Body of pancreas (tissue), 4 donors: Measurements from ENCODE around the gene CCDC34. TPM values are rescaled to one million over a fixed set of nuclear protein-coding genes. Genes with fewer than 3 reads are reported as not detected.

Source experiments
- ATAC-seq: fragments of 150-250 bp; one replicate; pipeline ENCODE4 v1.9.1; 2016
- DNase-seq, 4 donors: peaks; one replicate each; pipeline ENCODE4 v3.0.0-alpha.2; 2019
- H3K27ac ChIP-seq, 4 donors: fragments of 200-600 bp; sonication (generic); 1 replicate in 3 of 4; 2 replicates in 1 of 4; pipeline versions ENCODE4 v1.5.1 to v1.6.1; 2016 to 2019; ENCODE audit warnings: mild to moderate bottlenecking in 1 of 4, mixed read lengths in 1 of 4, moderate library complexity in 1 of 4
- H3K27me3 ChIP-seq, 2 donors: fragments of 200-600 bp; sonication (generic); one replicate each; pipeline ENCODE4 v1.6.0; 2016; ENCODE audit warnings: mild to moderate bottlenecking in 1 of 2
- H3K36me3 ChIP-seq, 2 donors: fragments of 200-600 bp; sonication (generic); replicated peaks in 1 of 2; 2 replicates each; pipeline ENCODE4 v1.5.1; 2016; ENCODE audit warnings: low read depth in 2 of 2; ENCODE audit not compliant: insufficient read depth in 1 of 2
- H3K4me1 ChIP-seq: fragments of 200-600 bp; sonication (generic); one replicate; pipeline ENCODE4 v1.6.0; 2016
- H3K4me3 ChIP-seq, 2 donors: fragments of 200-600 bp; sonication (generic); 1 replicate in 1 of 2; 2 replicates in 1 of 2; pipeline ENCODE4 v1.5.1; 2016 to 2019
- H3K9me3 ChIP-seq, 3 donors: fragments of 200-600 bp; sonication (generic); 1 replicate in 2 of 3; 2 replicates in 1 of 3; pipeline ENCODE4 v1.5.1; 2016
- POLR2A ChIP-seq, 3 donors: fragments of 450-650 bp; IDR thresholded peaks; one replicate each; pipeline ENCODE4 v1.6.1; 2016; ENCODE audit warnings: antibody characterized with exemption in 3 of 3, mild to moderate bottlenecking in 2 of 3
- WGBS, 2 donors: methylation state at CpG; one replicate each; pipeline ENCODE4 v1.1.5; 2017; 5-methylcytosine and 5-hydroxymethylcytosine counted together
- intact Hi-C: fragments of 100-400 bp; cut with DNase I; formaldehyde crosslinking; loops from one replicate; pipeline ENCODE4 v1.15.1; 2023
- total RNA-seq, 2 donors: library from RNA; depleted of rRNA; stranded (reverse); fragments of >200 nt; gene quantifications; one replicate each; pipeline ENCODE4 v1.1.0, GENCODE V29; 2016
- TF ChIP-seq, protein P1 (sequence below), 7 experiments: fragments of 450-650 bp in 4 of 7; fragments of 200-600 bp in 3 of 7; sonication (generic) in 3 of 7; IDR thresholded peaks; one replicate each; pipeline ENCODE4 v1.5.1; 2016 to 2019; ENCODE audit warnings: antibody characterized with exemption in 7 of 7

Gene CCDC34
- total RNA-seq, 2 donors from 2014 or later, result 3.6 to 5.9 TPM

DNA sequence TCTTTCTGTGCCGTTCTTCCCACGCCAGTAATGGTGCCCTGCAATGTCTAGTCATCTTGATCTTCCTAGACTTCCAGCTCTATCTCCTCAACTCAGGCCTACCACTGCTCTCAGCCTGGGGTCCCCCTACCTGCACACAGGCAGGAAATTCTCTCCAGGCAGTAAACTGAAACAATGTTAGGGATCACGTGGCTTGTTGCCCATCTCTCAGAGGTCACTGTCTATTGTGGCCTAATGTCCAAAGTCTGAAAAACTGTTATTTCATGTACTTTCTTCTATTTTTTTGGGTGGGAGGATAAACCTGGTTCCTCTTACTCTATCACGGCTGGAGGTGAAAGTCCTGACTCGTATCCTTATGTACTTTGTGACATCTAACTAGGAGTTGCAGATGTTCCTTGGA is 59.1 kb downstream of the CCDC34 start:
- ATAC-seq, result no peak
- no peak overlapping the region for H3K27ac ChIP-seq
- no peak for DNase-seq
- H3K36me3 ChIP-seq, result no peaks in the 10 kb centered on the region
- 73 to 92% methylated on average over 5 of the region's 5 CpGs for WGBS, 2 donors
- H3K27me3 ChIP-seq, result no peaks in the 10 kb centered on the region
- no peak overlapping the region for H3K4me3 ChIP-seq
- TF ChIP-seq POLR2A (IDR thresholded peaks at IDR 0.05), result no peak
- TF ChIP-seq, protein P1, sequence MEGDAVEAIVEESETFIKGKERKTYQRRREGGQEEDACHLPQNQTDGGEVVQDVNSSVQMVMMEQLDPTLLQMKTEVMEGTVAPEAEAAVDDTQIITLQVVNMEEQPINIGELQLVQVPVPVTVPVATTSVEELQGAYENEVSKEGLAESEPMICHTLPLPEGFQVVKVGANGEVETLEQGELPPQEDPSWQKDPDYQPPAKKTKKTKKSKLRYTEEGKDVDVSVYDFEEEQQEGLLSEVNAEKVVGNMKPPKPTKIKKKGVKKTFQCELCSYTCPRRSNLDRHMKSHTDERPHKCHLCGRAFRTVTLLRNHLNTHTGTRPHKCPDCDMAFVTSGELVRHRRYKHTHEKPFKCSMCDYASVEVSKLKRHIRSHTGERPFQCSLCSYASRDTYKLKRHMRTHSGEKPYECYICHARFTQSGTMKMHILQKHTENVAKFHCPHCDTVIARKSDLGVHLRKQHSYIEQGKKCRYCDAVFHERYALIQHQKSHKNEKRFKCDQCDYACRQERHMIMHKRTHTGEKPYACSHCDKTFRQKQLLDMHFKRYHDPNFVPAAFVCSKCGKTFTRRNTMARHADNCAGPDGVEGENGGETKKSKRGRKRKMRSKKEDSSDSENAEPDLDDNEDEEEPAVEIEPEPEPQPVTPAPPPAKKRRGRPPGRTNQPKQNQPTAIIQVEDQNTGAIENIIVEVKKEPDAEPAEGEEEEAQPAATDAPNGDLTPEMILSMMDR (IDR thresholded peaks at IDR 0.05), result no peak
- intact Hi-C loops, result no loop called here
- H3K9me3 ChIP-seq, result no peaks in the 10 kb centered on the region
- no peaks in the 10 kb centered on the region for H3K4me1 ChIP-seq

DNA sequence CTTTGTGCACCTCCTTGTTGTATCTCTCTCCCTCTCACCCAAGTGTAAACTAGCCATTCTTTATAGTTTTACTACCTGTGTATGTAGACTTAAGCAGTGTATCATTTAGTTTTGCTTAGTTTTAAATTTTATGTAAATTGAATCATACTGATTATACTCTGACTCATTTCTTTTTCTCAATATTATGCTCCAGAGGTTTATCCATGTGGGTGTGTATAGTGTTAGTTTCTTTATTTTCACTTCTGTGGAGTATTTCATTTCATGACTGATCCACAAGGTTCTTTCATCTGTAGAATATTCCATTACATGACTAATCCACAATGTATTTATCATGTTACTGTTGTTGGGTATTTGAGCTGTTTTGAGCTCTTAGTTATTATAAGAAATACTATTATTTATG is 62.0 kb downstream of the CCDC34 start:
- no peaks in the 10 kb centered on the region for H3K9me3 ChIP-seq
- no peaks in the 10 kb centered on the region for H3K27me3 ChIP-seq
- ATAC-seq (no peak), DNase-seq (no peak)
- H3K4me3 ChIP-seq, result no peak overlapping the region
- H3K4me1 ChIP-seq, result peaks cover 6% of the 10 kb centered on the region
- intact Hi-C loops, result no loop called here
- no peak for TF ChIP-seq POLR2A (IDR thresholded peaks at IDR 0.05)
- TF ChIP-seq, protein P1 (IDR thresholded peaks at IDR 0.05), result no peak
- no peak overlapping the region for H3K27ac ChIP-seq
- no peaks in the 10 kb centered on the region for H3K36me3 ChIP-seq

DNA sequence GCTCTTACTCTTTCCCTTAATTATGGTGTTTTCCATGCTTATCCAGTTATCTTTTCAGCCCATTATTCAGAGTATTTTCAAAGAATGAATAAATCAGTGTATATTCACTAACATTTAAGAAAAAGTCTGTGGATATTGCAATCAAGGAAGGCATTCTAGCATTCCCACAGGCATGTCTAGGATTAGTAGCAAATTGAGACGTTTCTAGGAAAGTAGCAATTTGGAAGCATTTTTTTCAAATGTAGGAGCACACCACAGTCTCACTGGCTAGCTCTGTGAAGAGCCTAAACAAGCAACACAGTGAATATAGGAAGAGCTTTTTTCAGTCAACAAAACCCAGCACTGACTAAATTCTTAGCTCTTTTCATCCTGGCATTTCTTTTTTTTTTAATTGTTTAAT is 65.4 kb downstream of the CCDC34 start:
- no peak for DNase-seq
- 43 to 47% methylated on average over 1 of the region's 1 CpG for WGBS, 2 donors
- no peaks in the 10 kb centered on the region for H3K27me3 ChIP-seq
- H3K9me3 ChIP-seq, result no peaks in the 10 kb centered on the region
- TF ChIP-seq, protein P1 (IDR thresholded peaks at IDR 0.05), result no peak
- no peak for TF ChIP-seq POLR2A (IDR thresholded peaks at IDR 0.05)
- intact Hi-C loops, result loop anchor here (5.0 kb wide), 1 partner anchor 110 kb away; no protein-coding TSS in a partner anchor
- H3K27ac ChIP-seq, result no peak overlapping the region
- H3K4me3 ChIP-seq, result no peak overlapping the region
- no peak for ATAC-seq
- peaks cover 10% of the 10 kb centered on the region for H3K4me1 ChIP-seq
- H3K36me3 ChIP-seq, result no peaks in the 10 kb centered on the region

DNA sequence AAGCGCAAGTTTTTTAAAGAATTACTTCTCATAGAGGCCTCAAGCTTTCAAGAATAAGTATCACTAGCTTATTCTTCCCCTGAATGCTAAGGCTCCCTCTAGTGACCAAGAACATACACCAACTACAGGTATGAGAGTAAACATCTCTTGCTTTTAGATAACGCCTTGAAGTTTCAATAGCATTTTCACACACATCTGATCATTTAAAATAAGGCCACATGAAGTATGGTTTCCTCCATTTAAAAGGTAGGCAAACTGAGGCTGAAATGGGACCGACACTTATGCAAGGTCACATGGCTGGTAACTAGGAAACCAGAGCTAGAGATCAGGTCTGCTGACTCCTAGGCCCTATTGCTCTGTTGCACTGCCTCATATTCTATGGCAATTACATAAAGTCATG is 66.5 kb downstream of the CCDC34 start:
- no peak for TF ChIP-seq POLR2A (IDR thresholded peaks at IDR 0.05)
- TF ChIP-seq, protein P1 (IDR thresholded peaks at IDR 0.05), result peak; percentile 48 to 85 (median 74)
- Histone ChIP-seq H3K27me3 (no peaks in the 10 kb centered on the region), H3K9me3 (no peaks in the 10 kb centered on the region), H3K27ac (peak overlapping the region in 1 of 4 donors; percentile 36), H3K4me1 (peaks cover 20% of the 10 kb centered on the region), H3K4me3 (no peak overlapping the region), H3K36me3 (no peaks in the 10 kb centered on the region)
- intact Hi-C loops, result loop anchor here (5.0 kb wide), 1 partner anchor 109 kb away; no protein-coding TSS in a partner anchor
- DNase-seq (peak in 2 of 4 donors; percentile 20 to 55), ATAC-seq (peak; percentile 85)
- 7 to 18% methylated on average over 3 of the region's 3 CpGs for WGBS, 2 donors

DNA sequence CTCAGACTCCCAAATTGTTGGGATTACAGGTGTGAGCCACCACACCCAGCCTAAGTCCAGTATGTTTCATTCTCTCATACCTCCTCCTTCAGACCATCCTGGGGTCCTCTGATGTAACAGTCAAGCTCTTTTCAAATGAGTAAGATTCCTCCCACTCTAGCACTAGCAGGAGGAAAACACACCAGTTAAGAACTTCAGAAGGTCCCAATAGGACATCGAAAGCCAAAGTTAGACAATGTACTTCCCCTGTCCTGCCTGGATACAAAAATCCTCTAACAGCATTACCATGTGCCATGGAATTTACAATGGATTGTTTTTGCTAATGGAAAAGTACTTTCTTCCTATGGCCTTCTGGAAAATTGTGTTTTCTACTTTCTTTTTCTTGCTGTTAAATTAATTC is 67.1 kb downstream of the CCDC34 start:
- intact Hi-C loops, result loop anchor here (5.0 kb wide), 1 partner anchor 109 kb away; no protein-coding TSS in a partner anchor
- Histone ChIP-seq H3K36me3 (no peaks in the 10 kb centered on the region), H3K27me3 (no peaks in the 10 kb centered on the region), H3K9me3 (no peaks in the 10 kb centered on the region), H3K4me1 (peaks cover 20% of the 10 kb centered on the region), H3K27ac (peak overlapping the region in 1 of 4 donors; percentile 36), H3K4me3 (no peak overlapping the region)
- TF ChIP-seq POLR2A (IDR thresholded peaks at IDR 0.05), result no peak
- WGBS, 2 donors, result 83 to 90% methylated on average over 1 of the region's 1 CpG
- no peak for DNase-seq
- ATAC-seq, result no peak
